GM12878 (cell line): ENCODE measurements around the gene OR2T12. TPM values are rescaled to one million over a fixed set of nuclear protein-coding genes. Genes with fewer than 3 reads are reported as not detected.

Source experiments
- ATAC-seq: fragments of 200-7000 bp; cut with Tn5 transposase; 3 replicates; pipeline ENCODE4 v1.9.1; 2020; ENCODE audit warnings: mild to moderate bottlenecking, moderate library complexity
- BruUV-seq: library from RNA; stranded (reverse); fragments of 400-500 nt; replicated peaks from 2 replicates; lab custom pipeline; 2021; lab: Mats Ljungman, UMichigan
- CTCF ChIA-PET: fragments of 300-600 bp; sonication (Branson Sonifier 250); formaldehyde crosslinking; extraction: SDS; loops from one replicate; lab custom pipeline; 2021; ENCODE audit warnings: inconsistent platforms; lab: Yijun Ruan, JAX
- POLR2A ChIA-PET: fragments of 350-600 bp; formaldehyde crosslinking; extraction: SDS; loops from one replicate; lab custom pipeline; 2021; ENCODE audit warnings: inconsistent platforms; lab: Charles Lee
- RAD21 ChIA-PET: fragments of 300-600 bp; sonication (Branson Sonifier 250); formaldehyde crosslinking; loops from one replicate; lab custom pipeline; 2023; ENCODE audit warnings: antibody characterized with exemption; ENCODE audit not compliant: unreplicated experiment; lab: Charles Lee
- SMC1A ChIA-PET: fragments of 300-600 bp; sonication (Branson Sonifier 250); formaldehyde crosslinking; loops from one replicate; lab custom pipeline; 2023; ENCODE audit not compliant: unreplicated experiment, uncharacterized antibody; lab: Charles Lee
- DNase-seq: peaks from one replicate; pipeline ENCODE4 v3.0.0-alpha.2; 2011; ENCODE audit warnings: low read depth, low spot score
- FAIRE-seq: peaks from 3 replicates; lab custom pipeline; 2011; peaks lifted over from hg19 to GRCh38; lab: Jason Lieb, UNC
- H2AFZ ChIP-seq: 2 replicates; pipeline ENCODE4 v1.6.0; 2011; ENCODE audit warnings: low read depth, low read length, control low read depth; ENCODE audit not compliant: control insufficient read depth
- H3K27ac ChIP-seq: 2 replicates; pipeline ENCODE4 v1.5.1; 2011; ENCODE audit warnings: control low read depth; ENCODE audit not compliant: control insufficient read depth, insufficient read depth
- H3K27me3 ChIP-seq, 2 experiments: replicated peaks in 1 of 2; 2 replicates each; pipeline versions ENCODE4 v1.6.0 to v1.6.1; 2011; ENCODE audit warnings: low read length in 1 of 2; ENCODE audit not compliant: control insufficient read depth in 2 of 2, insufficient read depth in 2 of 2
- H3K36me3 ChIP-seq, 2 experiments: 2 replicates each; pipeline ENCODE4 v1.5.1; 2011; ENCODE audit warnings: low read length in 1 of 2; ENCODE audit not compliant: control insufficient read depth in 2 of 2, insufficient read depth in 2 of 2
- H3K4me1 ChIP-seq: 2 replicates; pipeline ENCODE4 v1.6.1; 2011; ENCODE audit warnings: mild to moderate bottlenecking, low read length, moderate library complexity, mixed read lengths; ENCODE audit not compliant: control insufficient read depth, insufficient read depth
- H3K4me2 ChIP-seq: 2 replicates; pipeline ENCODE4 v1.6.0; 2011; ENCODE audit warnings: control low read depth; ENCODE audit not compliant: control insufficient read depth, insufficient read depth
- H3K4me3 ChIP-seq: fragments of 200-600 bp; sonication (generic); 2 replicates; pipeline ENCODE4 v1.5.1; 2016
- H3K79me2 ChIP-seq: 2 replicates; pipeline ENCODE4 v1.6.0; 2011; ENCODE audit warnings: low read length; ENCODE audit not compliant: control insufficient read depth, insufficient read depth
- H3K9ac ChIP-seq: 2 replicates; pipeline ENCODE4 v1.8.0; 2011; ENCODE audit warnings: low read length, control low read depth, mixed read lengths; ENCODE audit not compliant: control insufficient read depth, insufficient read depth
- H3K9me3 ChIP-seq: replicated peaks from 3 replicates; pipeline ENCODE4 v1.5.1; 2011; ENCODE audit warnings: mild to moderate bottlenecking, low read length; ENCODE audit not compliant: control insufficient read depth, insufficient read depth
- H4K20me1 ChIP-seq: 2 replicates; pipeline ENCODE4 v1.6.0; 2011; ENCODE audit not compliant: control insufficient read depth, insufficient read depth
- BACH1 ChIP-seq: fragments of 450-650 bp; IDR thresholded peaks from 2 replicates; pipeline ENCODE4 v1.6.1; 2017; ENCODE audit warnings: mild to moderate bottlenecking, borderline replicate concordance
- CHD1 ChIP-seq: IDR thresholded peaks from 2 replicates; pipeline ENCODE4 v1.6.1; 2012; ENCODE audit warnings: low read depth, low read length, improper control_type of control experiment
- CHD4 ChIP-seq: fragments of 200-600 bp; sonication (generic); IDR thresholded peaks from 2 replicates; pipeline ENCODE4 v1.6.1; 2016; ENCODE audit warnings: mild to moderate bottlenecking
- CREM ChIP-seq: IDR thresholded peaks from 2 replicates; pipeline ENCODE4 v1.6.1; 2014; ENCODE audit warnings: antibody characterized with exemption, low read depth
- JUND ChIP-seq: IDR thresholded peaks from 2 replicates; pipeline ENCODE4 v1.6.1; 2012; ENCODE audit warnings: low read depth, mild to moderate bottlenecking, low read length, improper control_type of control experiment, moderate library complexity
- MYC ChIP-seq: IDR thresholded peaks from 2 replicates; pipeline ENCODE4 v1.6.1; 2011; ENCODE audit warnings: mild to moderate bottlenecking, low read length, moderate library complexity, inconsistent platforms; ENCODE audit not compliant: insufficient read depth, insufficient replicate concordance, insufficient read length, severe bottlenecking
- NBN ChIP-seq: fragments of 450-650 bp; IDR thresholded peaks from 2 replicates; pipeline ENCODE4 v1.6.1; 2016
- NRF1 ChIP-seq: conservative IDR thresholded peaks from 2 replicates; pipeline ENCODE4 v1.6.1; 2011; ENCODE audit warnings: mild to moderate bottlenecking, low read depth, low read length, improper control_type of control experiment
- PAX5 ChIP-seq: IDR thresholded peaks from 2 replicates; pipeline ENCODE4 v1.6.1; 2011; ENCODE audit warnings: low read depth, low read length, borderline replicate concordance
- PML ChIP-seq: IDR thresholded peaks from 2 replicates; pipeline ENCODE4 v1.6.1; 2012; ENCODE audit warnings: low read length, inconsistent platforms
- RCOR1 ChIP-seq: conservative IDR thresholded peaks from 2 replicates; pipeline ENCODE4 v1.6.1; 2012; ENCODE audit warnings: low read depth, low read length, improper control_type of control experiment
- SIX5 ChIP-seq: IDR thresholded peaks from 2 replicates; pipeline ENCODE4 v1.6.1; 2011; ENCODE audit warnings: mild to moderate bottlenecking, low read depth, low read length, moderate library complexity; ENCODE audit not compliant: severe bottlenecking
- SMAD5 ChIP-seq: IDR thresholded peaks from 2 replicates; pipeline ENCODE4 v1.6.1; 2016; ENCODE audit warnings: antibody characterized with exemption, low read depth
- SMC3 ChIP-seq: IDR thresholded peaks from 2 replicates; pipeline ENCODE4 v1.6.1; 2011; ENCODE audit warnings: low read length, improper control_type of control experiment, borderline replicate concordance
- TAF1 ChIP-seq: IDR thresholded peaks from 2 replicates; pipeline ENCODE4 v1.6.1; 2011; ENCODE audit warnings: mild to moderate bottlenecking, low read depth, low read length, borderline replicate concordance
- TCF3 ChIP-seq: IDR thresholded peaks from 2 replicates; pipeline ENCODE4 v1.6.1; 2012; ENCODE audit warnings: low read depth, mild to moderate bottlenecking, low read length, borderline replicate concordance; ENCODE audit not compliant: insufficient read depth
- ZNF24 ChIP-seq: fragments of 450-650 bp; IDR thresholded peaks from 2 replicates; pipeline ENCODE4 v1.6.1; 2017; ENCODE audit warnings: antibody characterized with exemption, mild to moderate bottlenecking
- ZNF622 ChIP-seq: fragments of 450-650 bp; IDR thresholded peaks from 2 replicates; pipeline ENCODE4 v1.6.1; 2017; ENCODE audit warnings: mild to moderate bottlenecking, inconsistent platforms
- ZZZ3 ChIP-seq: IDR thresholded peaks from 2 replicates; pipeline ENCODE4 v1.6.1; 2011; ENCODE audit warnings: low read depth; ENCODE audit not compliant: control insufficient read depth, insufficient read length
- WGBS: methylation state at CpG from one replicate; pipeline ENCODE4 v1.1.6; 2016; ENCODE audit warnings: low lambda C conversion rate; ENCODE audit not compliant: insufficient replicate concordance, insufficient coverage; ENCODE audit errors: missing lambda C conversion rate; 5-methylcytosine and 5-hydroxymethylcytosine counted together
- in situ Hi-C: fragments of 300-500 bp; cut with MboI; formaldehyde crosslinking; loops from 9 replicates; pipeline ENCODE4 v1.14.3; 2018; ENCODE audit warnings: mixed read lengths
- intact Hi-C: fragments of 100-400 bp; cut with micrococcal nuclease; formaldehyde crosslinking; loops from one replicate; pipeline ENCODE4 v1.14.2; 2022; ENCODE audit not compliant: unreplicated experiment
- polyA plus RNA-seq, 11 experiments: library from polyadenylated mRNA; depleted of rRNA in 4 of 11; unstranded in 6 of 11; stranded (reverse) in 5 of 11; fragments of >200 nt; fragmentation: Nextera tagmentation in 4 of 11; fragmentation: Illumina TruSeq in 1 of 11; extraction: Ambion mirVana in 4 of 11; extraction: Trizol in 1 of 11; gene quantifications; 1 replicate in 1 of 11; 2 replicates in 10 of 11; pipeline versions ENCODE4 v1.2.1 to v1.2.3, GENCODE V29; 2011 to 2016; ENCODE audit warnings: inconsistent platforms in 2 of 11, missing spikeins in 2 of 11, low read depth in 1 of 11
- total RNA-seq, 4 experiments: library from RNA; depleted of rRNA in 3 of 4; stranded (reverse); fragments of >200 nt in 3 of 4; fragmentation: Illumina TruSeq in 1 of 4; extraction: Trizol in 1 of 4; gene quantifications; 2 replicates each; pipeline versions ENCODE4 v1.2.1 to v1.2.3, GENCODE V29; 2013 to 2021
- TF ChIP-seq, protein P1 (sequence below): IDR thresholded peaks from 2 replicates; pipeline ENCODE4 v1.6.1; 2012; ENCODE audit warnings: low read depth, low read length, improper control_type of control experiment
- TF ChIP-seq, protein P2 (sequence below): IDR thresholded peaks from 2 replicates; pipeline ENCODE4 v1.6.1; 2012; ENCODE audit warnings: mild to moderate bottlenecking, low read depth, low read length
- TF ChIP-seq, protein P3 (sequence below): fragments of 450-650 bp; IDR thresholded peaks from 2 replicates; pipeline ENCODE4 v1.6.1; 2016; ENCODE audit warnings: mild to moderate bottlenecking

The OR2T12 gene
- total and polyA plus RNA-seq, 10 of the 15 experiments (the other 5 are each of a cell fraction or from before 2014, with no cell fraction given) = not detected

DNA sequence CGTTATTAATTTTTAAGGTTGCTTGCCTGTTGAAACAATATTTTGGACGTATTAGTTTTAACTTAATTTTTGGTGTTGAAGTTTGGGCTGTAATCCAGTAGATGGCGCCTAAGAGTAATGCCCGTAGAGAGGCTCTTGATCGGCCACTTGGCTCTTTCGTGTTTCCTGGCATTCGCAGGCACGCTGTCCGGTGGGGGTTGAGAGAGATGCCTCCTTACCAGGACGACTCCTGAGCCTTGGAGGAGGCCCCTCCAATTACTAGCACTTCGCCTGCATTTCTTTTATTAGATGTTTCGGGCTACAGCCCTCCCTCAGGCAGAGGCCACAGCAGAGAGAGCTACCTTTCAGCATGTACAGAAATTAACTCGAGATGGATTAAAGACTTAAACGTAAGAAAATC is 60.0 kb downstream of the OR2T12 start:
- ATAC-seq (peak; percentile 93), FAIRE-seq (no peak), DNase-seq (peak; percentile 17)
- in situ Hi-C loops = loop anchor here (5.0 kb wide), 2 partner anchors 444 to 564 kb away; no protein-coding TSS in a partner anchor
- H3K27ac ChIP-seq = no peak overlapping the region
- no peaks in the 10 kb centered on the region for H3K36me3 ChIP-seq
- H3K79me2 ChIP-seq = no peaks in the 10 kb centered on the region
- H2AFZ ChIP-seq = peak overlapping the region; percentile 59
- H3K4me2 ChIP-seq = no peak overlapping the region; the same call in 1 of the 2 replicates
- no peaks in the 10 kb centered on the region for H4K20me1 ChIP-seq
- WGBS = 4% methylated on average over 14 of the region's 14 CpGs
- ChIA-PET POLR2A (interaction anchor here (0.6 to 1.3 kb wide), 2 partner anchors 15 to 563 kb away, joined by 3 to 5 read pairs; no protein-coding TSS in a partner anchor), SMC1A (interaction anchor here (0.7 to 4.1 kb wide), 23 partner anchors 8 to 680 kb away, joined by 3 to 73 read pairs (median 4); partner anchors contain the start of gene ZNF692), CTCF (interaction anchor here (0.7 to 3.4 kb wide), 28 partner anchors 9 to 631 kb away, joined by 3 to 73 read pairs (median 4); partner anchors contain the start of genes OR2T33 and ZNF692), RAD21 (interaction anchor here (0.8 to 4.2 kb wide), 11 partner anchors 9 to 683 kb away, joined by 3 to 56 read pairs (median 6); partner anchors contain the start of genes OR2M4, ZNF672 and ZNF692)
- BruUV-seq = no TSS peak
- no peaks in the 10 kb centered on the region for H3K27me3 ChIP-seq
- intact Hi-C loops = loop anchor here (1.0 to 5.0 kb wide), 5 partner anchors 162 to 579 kb away; no protein-coding TSS in a partner anchor
- no peaks in the 10 kb centered on the region for H3K4me1 ChIP-seq
- H3K4me3 ChIP-seq = no peak overlapping the region
- H3K9me3 ChIP-seq = no peaks in the 10 kb centered on the region
- no peak overlapping the region for H3K9ac ChIP-seq
- TF ChIP-seq PML (no peak), CHD4 (no peak), PAX5 (no peak), NRF1 (no peak), ZZZ3 (no peak), SIX5 (no peak), JUND (no peak), RCOR1 (no peak), TCF3 (no peak), CHD1 (no peak), MYC (no peak), ZNF622 (no peak), ZNF24 (no peak), CREM (no peak), SMC3 (peak; percentile 88), TAF1 (no peak), BACH1 (0 out of 2 replicates have a peak, but pooled peaks have one; percentile 27), SMAD5 (no peak), NBN (no peak)
- TF ChIP-seq, protein P1, sequence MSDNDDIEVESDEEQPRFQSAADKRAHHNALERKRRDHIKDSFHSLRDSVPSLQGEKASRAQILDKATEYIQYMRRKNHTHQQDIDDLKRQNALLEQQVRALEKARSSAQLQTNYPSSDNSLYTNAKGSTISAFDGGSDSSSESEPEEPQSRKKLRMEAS = no peak
- TF ChIP-seq, protein P2, sequence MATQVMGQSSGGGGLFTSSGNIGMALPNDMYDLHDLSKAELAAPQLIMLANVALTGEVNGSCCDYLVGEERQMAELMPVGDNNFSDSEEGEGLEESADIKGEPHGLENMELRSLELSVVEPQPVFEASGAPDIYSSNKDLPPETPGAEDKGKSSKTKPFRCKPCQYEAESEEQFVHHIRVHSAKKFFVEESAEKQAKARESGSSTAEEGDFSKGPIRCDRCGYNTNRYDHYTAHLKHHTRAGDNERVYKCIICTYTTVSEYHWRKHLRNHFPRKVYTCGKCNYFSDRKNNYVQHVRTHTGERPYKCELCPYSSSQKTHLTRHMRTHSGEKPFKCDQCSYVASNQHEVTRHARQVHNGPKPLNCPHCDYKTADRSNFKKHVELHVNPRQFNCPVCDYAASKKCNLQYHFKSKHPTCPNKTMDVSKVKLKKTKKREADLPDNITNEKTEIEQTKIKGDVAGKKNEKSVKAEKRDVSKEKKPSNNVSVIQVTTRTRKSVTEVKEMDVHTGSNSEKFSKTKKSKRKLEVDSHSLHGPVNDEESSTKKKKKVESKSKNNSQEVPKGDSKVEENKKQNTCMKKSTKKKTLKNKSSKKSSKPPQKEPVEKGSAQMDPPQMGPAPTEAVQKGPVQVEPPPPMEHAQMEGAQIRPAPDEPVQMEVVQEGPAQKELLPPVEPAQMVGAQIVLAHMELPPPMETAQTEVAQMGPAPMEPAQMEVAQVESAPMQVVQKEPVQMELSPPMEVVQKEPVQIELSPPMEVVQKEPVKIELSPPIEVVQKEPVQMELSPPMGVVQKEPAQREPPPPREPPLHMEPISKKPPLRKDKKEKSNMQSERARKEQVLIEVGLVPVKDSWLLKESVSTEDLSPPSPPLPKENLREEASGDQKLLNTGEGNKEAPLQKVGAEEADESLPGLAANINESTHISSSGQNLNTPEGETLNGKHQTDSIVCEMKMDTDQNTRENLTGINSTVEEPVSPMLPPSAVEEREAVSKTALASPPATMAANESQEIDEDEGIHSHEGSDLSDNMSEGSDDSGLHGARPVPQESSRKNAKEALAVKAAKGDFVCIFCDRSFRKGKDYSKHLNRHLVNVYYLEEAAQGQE = no peak
- TF ChIP-seq, protein P3, sequence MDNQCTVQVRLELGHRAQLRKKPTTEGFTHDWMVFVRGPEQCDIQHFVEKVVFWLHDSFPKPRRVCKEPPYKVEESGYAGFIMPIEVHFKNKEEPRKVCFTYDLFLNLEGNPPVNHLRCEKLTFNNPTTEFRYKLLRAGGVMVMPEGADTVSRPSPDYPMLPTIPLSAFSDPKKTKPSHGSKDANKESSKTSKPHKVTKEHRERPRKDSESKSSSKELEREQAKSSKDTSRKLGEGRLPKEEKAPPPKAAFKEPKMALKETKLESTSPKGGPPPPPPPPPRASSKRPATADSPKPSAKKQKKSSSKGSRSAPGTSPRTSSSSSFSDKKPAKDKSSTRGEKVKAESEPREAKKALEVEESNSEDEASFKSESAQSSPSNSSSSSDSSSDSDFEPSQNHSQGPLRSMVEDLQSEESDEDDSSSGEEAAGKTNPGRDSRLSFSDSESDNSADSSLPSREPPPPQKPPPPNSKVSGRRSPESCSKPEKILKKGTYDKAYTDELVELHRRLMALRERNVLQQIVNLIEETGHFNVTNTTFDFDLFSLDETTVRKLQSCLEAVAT = no peak
